Activated CD4-positive, alpha-beta T cell treated with anti-CD3 and anti-CD28 coated beads, Interleukin-2, amount 50 U/mL, for 1 hour (primary cell): Measurements from ENCODE around the gene CMSS1.

Experiments
- DNase-seq: peaks from one replicate; pipeline ENCODE4 v3.0.0-alpha.2; 2020

CMSS1 gene

DNA sequence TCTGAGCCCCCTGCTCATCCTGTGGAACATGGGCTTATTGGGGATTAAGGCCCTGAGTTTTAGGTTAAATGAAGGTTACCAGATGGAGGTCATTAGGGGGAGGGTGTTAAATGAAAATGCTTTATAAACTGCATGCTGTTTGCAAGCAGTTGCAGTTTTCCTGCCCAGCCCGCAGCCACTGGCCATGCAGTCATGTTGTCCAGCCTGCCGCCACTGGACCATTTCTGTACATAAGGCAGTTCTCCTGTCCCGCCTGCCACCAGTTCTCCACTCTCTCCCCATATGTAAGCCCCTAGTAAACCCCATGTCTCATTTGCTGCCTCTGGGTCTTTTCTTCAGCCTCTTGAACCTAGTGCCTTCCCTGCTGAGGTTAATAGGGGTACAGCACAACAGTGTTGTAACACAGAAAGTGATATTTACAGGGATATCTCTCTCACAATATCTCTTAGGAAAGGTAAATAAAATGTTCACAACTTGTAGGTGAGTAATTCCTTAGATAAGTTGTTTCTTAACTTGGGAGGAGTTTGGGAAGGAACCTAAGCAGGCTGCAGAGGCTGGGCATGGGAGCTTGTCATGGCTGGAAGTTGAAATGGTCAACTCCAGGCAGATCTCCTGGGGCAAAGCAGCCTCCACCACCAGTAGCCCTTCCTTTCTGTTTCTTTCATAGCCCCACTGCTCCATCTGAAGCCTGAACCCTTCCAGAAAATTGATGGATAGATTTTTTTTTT lies 148.2 kb downstream of the CMSS1 start:
- DNase-seq = no peak

DNA sequence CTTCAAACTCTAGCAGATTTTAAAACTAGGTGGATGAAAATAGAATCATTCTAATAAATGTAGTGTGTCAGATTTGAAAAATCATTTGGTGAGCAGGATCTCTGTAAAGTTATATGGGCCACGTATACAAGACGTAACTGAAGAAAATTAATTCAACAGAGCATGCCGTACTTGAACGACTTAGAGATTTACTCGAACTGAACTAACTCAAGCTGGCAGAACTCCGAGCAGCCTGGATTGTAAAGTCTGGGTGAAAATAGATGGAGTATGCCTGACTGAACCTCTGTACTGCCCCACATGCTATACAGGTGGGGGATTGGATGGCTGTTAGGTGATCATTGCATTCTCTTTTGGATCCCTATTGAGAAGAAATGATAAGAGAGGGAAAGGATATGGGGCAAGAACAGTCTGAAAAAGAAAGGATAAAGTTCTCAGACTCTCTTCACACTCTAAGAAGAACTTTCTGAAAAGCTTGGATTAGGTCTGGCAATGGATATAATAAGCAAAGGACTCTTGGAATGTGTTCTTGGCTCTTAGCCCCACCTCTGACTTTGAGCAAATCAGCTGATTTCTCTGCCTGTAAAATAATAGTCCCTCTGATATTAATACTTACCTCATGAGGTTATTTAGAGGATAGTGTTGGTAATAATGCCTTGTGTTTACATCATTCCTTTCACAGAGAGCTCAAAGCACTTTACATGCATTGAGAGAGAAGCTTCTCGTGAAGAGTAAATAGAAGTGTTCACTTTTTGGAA lies 149.2 kb downstream of the CMSS1 start:
- DNase-seq = no peak

DNA sequence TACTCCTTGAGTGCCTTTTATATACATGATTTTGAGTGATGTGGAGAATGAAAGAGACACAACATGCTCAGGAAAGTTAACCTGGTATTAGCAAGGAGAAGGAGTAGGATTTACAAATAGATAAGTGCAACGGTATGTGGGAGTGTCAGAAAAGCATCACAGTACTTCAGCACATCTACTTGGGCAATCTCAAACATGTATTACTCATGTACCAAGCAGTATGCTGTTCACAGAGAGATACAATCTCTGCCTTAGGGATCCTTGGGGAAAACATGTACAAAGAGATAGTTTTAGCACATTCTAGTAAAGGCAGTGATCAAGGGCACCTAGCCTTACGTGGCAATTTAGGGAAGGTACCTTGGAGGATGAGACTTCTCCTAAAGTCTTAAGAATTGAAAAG lies 150.1 kb downstream of the CMSS1 start:
- no peak for DNase-seq

GRCh38 chr3:99969136-99969535 lies 151.5 kb downstream of the CMSS1 start:
- no peak for DNase-seq

GRCh38 chr3:99970198-99970597 lies 152.5 kb downstream of the CMSS1 start:
- DNase-seq = no peak

DNA sequence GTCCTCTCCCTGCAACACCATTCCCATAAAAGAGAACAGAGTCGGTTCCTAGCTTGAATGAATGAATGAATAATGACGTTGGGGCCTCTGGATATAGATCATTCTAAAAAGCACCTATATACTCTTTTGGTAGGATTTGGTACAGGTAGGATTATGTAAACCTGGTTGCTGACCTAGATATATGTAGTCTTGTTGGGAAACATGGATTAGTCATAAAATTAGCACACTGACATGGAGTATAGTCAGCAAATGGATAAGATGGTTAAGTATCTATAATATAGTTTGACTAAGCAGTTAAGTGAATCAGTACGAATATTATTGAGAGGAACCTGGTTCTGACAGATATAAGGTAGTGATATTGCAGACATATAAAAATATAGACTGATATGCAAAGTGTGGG lies 154.1 kb downstream of the CMSS1 start:
- no peak for DNase-seq

DNA sequence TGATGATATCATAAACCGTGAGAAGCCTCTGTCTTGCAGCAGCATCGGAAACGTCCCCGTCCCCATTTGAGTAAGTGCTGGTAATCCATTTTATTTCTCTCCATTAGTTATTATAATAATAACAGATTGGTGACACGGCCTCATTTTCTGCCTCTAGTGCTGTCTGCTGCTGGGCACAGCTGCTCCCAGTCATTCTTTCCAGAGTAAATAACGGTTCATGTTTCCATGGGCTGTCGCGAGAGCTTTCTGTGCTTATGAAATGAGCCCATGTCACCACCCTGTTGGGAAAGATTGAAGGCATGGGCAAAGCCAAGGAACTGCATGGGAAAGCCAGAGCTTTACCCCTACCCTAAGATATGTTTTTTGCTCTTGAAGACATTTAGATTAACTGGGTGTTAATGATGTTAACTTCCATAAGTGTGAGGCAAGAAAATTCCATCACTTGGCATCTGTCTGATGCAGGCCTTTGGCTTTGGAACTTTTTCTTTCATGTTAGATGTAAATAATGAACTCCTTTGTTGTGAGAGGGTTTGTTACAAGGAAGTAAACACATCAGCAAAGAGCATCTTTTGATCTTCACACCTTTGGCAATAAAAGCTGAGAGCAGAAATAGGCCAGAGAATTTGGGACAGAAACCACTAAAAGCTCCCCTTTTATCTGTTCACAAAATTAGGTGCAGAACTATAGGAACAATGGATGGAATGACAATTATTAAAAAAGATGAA lies 154.9 kb downstream of the CMSS1 start:
- no peak for DNase-seq

DNA sequence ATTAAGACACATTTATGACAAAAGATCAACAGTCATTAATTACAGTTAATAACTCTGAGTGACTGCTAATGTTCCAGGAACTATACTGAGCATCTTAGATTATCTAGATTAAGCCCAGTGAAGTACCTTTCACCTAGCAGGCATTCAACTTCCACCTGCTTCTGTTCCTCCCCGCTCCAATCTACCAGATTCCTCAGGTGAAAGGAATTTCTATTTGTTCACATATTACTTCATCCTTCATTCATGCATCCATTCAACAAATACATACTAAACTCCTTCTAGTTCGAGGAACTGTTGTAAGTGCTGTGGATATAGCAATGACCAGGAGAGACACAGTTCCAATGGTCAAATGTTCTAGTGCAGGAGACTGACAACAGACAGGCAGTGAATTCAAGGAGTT lies 157.3 kb downstream of the CMSS1 start:
- DNase-seq = no peak

- DNase-seq = no peak
Measured at GRCh38 chr3:99976584-99976983, 158.9 kb downstream of the CMSS1 start.

- DNase-seq = no peak
Measured at GRCh38 chr3:99978221-99978620, 160.6 kb downstream of the CMSS1 start.

DNA sequence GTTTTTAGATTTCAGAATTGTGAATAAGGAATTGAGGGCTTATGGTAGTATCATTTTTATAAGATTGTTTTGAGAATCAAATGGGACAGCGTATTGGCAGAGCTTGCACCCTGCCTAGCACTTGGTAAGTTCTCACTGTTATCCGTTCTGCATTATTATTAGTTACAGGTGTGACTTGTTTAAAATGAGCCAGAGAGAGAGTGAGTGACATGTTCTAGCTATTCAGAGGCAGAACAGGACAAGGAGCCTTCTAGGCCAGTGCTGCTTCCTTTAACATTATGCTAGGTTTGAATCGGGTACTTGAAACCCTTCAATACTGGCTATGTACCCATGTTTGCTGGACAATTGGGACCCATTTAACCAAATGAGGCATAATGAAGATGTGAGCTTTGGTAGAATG lies 162.9 kb downstream of the CMSS1 start:
- no peak for DNase-seq

DNA sequence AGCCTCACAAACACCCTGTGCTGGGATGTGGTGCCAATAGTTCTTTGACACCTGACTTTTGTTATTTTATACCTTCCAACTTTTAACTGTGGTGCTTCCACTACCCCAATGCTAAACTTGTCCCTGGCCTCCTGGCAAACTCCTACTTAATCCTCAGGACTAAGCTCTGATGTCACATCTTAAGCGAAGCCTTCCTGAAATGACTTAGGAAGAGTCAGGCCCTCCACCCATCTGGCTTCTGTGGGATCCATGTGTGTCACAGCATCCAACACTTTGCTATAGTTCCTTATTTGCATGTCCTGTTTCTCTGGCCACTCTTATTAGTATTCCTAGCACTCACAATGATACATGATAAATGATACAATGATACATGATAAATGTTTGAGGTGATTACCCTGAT lies 163.5 kb downstream of the CMSS1 start:
- DNase-seq = no peak

DNA sequence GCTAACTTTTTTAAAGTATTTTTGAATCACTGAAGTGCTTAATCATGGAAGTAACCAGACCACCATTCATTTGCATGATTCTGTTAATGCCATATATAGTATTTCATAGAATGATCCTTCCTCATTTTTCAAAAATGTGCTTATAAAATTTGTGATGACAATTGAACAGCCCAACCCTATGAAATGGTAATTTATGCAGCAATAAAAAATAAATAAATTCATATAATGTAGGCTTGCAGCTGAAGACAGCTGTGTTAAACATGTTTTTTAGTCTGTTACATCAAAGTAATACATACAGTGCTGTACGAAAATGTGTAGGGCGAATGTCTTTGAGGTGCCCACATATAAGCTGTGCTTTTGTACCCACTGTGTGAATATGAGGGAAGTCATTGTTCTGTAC lies 165.0 kb downstream of the CMSS1 start:
- no peak for DNase-seq

DNA sequence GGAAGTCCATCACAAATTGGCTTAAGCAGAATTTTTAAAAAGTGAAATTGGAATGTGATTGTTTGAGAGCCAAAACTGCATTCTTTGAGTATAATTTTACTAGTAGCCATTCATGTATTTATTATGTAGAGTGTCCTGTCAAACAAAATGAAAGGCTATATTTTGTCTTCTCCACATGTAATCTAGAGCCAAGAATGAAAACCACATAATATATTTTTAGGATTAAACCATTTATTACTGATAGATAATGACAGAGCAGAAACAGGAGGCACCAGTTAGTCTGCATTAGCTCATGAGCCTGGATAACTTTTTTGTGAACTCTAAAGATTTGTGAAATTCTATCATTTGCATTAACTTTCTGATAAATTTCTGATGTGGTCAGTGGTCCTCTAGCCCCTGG lies 166.5 kb downstream of the CMSS1 start:
- no peak for DNase-seq

GRCh38 chr3:99984668-99985067 lies 167.0 kb downstream of the CMSS1 start:
- no peak for DNase-seq

DNA sequence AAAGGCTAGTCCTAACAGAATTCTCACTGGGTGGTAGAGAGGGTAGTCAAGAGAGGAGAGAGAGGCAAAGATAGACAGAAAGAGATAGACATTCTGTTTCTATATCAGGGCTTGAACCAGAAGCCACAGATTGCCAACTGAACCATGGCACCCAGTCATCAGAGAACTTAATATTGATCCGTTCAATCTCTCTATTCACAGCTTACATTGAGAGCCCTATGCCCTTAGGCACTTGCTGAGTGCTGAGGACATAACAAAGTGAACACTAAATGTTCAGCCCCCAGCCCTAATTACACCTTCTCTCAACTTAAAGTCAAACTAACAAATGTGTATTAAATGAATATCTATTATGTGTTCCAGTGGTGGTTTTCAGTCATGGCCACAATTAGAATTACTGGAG lies 172.5 kb downstream of the CMSS1 start:
- no peak for DNase-seq

DNA sequence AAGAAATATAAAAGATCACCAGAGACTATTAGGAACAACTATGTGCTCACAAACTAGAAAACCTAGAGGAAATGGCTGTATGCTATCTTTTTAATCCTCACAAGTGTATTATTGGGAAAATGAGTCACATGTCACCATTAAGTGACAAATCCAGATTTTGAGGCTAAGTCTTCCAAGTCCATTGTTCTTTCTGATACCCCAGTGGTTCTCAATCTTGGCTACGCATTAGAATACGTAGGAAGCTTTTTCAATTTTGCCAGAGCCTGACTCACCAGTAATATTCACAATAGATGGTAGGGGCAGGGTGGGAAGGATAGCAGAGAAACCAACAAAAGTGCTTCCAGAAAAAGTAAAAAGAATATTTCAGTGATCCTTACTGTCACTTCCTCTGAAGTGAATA lies 179.6 kb downstream of the CMSS1 start:
- DNase-seq = no peak

DNA sequence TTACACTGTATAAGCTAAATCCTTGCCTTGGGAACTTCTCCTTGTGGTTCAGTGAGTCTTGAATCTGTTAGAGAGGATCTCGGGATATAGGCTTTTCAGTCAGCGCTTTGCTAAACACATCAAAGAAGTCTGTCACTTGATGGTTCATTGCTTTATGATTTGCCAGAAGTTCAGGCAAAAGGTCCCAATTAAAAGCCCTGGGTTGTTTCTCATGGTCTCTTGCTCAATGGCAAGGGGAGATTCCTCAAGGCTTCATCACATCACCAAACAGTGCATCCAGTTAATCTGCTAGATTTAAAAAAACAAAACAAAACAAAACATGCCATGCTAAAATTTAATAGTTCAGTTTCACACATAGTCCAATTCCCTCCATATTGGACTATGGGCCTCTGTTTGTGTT lies 181.9 kb downstream of the CMSS1 start:
- no peak for DNase-seq

DNA sequence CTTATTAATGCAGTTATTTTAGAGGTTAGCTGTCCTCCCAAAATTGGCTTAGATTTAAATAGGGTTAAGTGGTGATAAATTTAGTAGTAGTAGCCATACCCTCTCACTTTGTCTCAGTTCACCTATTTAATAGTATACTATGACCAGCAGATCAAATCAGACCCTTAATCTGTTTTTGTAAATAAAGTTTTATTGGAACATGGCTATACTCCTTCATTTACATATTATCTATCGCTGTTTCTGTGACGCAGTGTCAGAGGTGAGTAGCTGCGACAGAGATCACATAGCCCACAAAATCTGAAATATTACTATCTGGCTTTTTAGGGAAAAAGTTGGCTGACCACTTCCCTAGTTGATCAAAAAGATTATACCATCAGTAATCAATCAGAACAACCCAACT lies 183.4 kb downstream of the CMSS1 start:
- DNase-seq = no peak

- DNase-seq = no peak
Measured at GRCh38 chr3:100001526-100002270, 184.0 kb downstream of the CMSS1 start.

DNA sequence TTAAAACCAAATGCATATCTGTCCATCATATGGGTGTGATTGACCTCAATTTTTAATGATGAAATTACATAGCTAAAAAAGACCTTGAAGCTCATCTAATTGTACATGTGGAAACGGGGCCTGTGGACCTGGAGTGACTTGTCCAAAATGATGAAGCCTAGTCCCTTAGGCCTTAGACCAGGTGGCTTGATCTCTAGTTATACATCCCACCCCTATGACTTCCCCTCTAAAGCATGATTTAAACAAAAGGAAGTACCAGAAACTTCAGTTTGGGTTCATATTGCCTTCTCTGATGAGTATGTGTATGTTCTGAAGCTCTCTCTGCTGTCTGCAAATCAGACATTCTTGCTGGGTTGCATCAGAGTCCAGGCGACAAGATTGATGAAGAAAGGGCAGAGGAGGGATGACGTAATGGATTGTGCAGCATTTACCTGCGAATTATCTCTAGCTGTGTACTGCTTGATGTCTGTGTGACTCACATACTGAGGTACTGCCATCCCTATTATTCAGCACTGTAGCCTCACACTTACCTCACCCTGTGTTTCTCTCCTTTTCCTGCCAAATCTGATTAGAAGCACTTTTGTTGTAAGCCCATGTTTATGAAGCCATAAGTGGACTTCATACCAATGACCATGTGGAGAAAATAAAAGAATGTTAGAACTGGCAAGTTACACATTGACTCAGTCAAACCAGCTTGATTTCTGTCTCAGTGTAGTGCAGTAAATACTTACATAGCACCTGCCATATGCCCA lies 185.1 kb downstream of the CMSS1 start:
- DNase-seq = no peak
